Measurements from ENCODE around the gene MGMT.
A peak's percentile ranks its signal among the peaks of the same experiment; 100 is the strongest.

MGMT gene

DNA sequence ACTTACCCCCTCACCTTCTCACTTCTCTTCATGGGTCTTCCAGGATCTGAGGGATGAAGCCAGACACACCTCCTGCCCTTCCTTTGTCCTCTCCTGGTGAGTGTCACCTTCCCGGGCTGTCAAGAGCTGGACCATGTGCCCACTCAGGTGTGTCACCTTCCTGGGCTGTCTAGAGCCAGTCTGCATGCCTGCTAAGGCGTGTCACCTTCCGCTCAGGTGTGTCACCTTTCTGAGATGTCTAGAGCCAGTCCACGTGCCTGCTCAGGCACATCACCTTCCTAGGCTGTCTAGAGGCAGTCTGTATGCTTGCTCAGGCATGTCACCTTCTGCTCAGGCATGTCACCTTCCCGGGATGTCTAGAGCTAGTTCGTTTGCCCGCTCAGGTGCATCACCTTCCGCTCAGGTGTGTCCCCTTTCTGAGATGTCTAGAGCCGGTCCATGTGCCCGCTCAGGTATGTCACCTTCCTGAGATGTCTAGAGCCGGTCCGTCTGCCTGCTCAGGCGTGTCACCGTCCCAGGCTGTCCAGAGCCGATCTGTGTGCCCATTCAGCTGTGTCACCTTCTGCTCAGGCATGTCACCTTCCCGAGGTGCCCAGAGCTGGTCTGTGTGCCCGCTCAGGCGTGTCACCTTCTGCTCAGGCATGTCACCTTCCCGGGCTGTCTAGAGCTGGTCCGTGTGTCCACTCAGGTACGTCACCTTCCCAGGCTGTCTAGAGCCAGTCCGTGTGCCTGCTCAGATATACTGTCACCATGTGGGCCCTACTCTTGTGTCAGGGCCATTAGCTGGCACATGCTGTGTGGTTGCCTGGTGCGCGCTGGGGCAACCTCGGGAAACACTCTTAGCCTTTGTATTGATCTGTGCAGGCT lies 251.7 kb downstream of the MGMT start:
- Histone ChIP-seq H3K4me2 (ENCODE audit: insufficient read depth, low read length) (no peak overlapping the region), H3K4me1 (ENCODE audit: insufficient read depth, low read length) (0 out of 2 replicates have a peak, but pooled peaks cover 6% of the 10 kb centered on the region), H3K27me3 (ENCODE audit: insufficient read depth, low read length, poor library complexity) (no peaks in the 10 kb centered on the region), H3K9me3 (ENCODE audit: insufficient read depth, low read length, severe bottlenecking) (peaks cover 9% of the 10 kb centered on the region), H3K27ac (ENCODE audit: low read length) (no peak overlapping the region), H3K9ac (ENCODE audit: low read depth, low read length) (no peak overlapping the region), H3K4me3 (ENCODE audit: low read depth in 1 of 2, low read length in 2 of 2) (no peak overlapping the region), H4K20me1 (ENCODE audit: insufficient read depth, low read length) (no peaks in the 10 kb centered on the region), H3K36me3 (ENCODE audit: insufficient read depth, low read length) (peaks cover 13% of the 10 kb centered on the region), H2AFZ (ENCODE audit: low read depth, low read length) (no peak overlapping the region), H3K79me2 (ENCODE audit: insufficient read depth, low read length) (no peaks in the 10 kb centered on the region)
- ATAC-seq (ENCODE audit: insufficient read depth, low read depth): no peak
- DNase-seq: no peak
- TF ChIP-seq, protein P1, sequence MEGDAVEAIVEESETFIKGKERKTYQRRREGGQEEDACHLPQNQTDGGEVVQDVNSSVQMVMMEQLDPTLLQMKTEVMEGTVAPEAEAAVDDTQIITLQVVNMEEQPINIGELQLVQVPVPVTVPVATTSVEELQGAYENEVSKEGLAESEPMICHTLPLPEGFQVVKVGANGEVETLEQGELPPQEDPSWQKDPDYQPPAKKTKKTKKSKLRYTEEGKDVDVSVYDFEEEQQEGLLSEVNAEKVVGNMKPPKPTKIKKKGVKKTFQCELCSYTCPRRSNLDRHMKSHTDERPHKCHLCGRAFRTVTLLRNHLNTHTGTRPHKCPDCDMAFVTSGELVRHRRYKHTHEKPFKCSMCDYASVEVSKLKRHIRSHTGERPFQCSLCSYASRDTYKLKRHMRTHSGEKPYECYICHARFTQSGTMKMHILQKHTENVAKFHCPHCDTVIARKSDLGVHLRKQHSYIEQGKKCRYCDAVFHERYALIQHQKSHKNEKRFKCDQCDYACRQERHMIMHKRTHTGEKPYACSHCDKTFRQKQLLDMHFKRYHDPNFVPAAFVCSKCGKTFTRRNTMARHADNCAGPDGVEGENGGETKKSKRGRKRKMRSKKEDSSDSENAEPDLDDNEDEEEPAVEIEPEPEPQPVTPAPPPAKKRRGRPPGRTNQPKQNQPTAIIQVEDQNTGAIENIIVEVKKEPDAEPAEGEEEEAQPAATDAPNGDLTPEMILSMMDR (IDR thresholded peaks at IDR 0.05; ENCODE audit: borderline replicate concordance, extremely low read depth, low read length, poor library complexity, severe bottlenecking): no peak
- no peak for TF ChIP-seq EZH2 (IDR thresholded peaks at IDR 0.05; ENCODE audit: borderline replicate concordance, low read depth, low read length, severe bottlenecking)

GRCh38 chr10:129719415-129719739 lies 252.3 kb downstream of the MGMT start:
- Histone ChIP-seq H3K9ac (ENCODE audit: low read depth, low read length) (no peak overlapping the region), H3K36me3 (ENCODE audit: insufficient read depth, low read length) (peaks cover 13% of the 10 kb centered on the region), H3K79me2 (ENCODE audit: insufficient read depth, low read length) (no peaks in the 10 kb centered on the region), H2AFZ (ENCODE audit: low read depth, low read length) (no peak overlapping the region), H3K27me3 (ENCODE audit: insufficient read depth, low read length, poor library complexity) (no peaks in the 10 kb centered on the region), H3K27ac (ENCODE audit: low read length) (no peak overlapping the region), H3K9me3 (ENCODE audit: insufficient read depth, low read length, severe bottlenecking) (peaks cover 9% of the 10 kb centered on the region), H3K4me3 (ENCODE audit: low read depth in 1 of 2, low read length in 2 of 2) (no peak overlapping the region), H4K20me1 (ENCODE audit: insufficient read depth, low read length) (no peaks in the 10 kb centered on the region), H3K4me2 (ENCODE audit: insufficient read depth, low read length) (no peak overlapping the region), H3K4me1 (ENCODE audit: insufficient read depth, low read length) (0 out of 2 replicates have a peak, but pooled peaks cover 6% of the 10 kb centered on the region)
- DNase-seq (no peak), ATAC-seq (ENCODE audit: insufficient read depth, low read depth) (no peak)
- TF ChIP-seq, protein P1 (IDR thresholded peaks at IDR 0.05; ENCODE audit: borderline replicate concordance, extremely low read depth, low read length, poor library complexity, severe bottlenecking): no peak
- TF ChIP-seq EZH2 (IDR thresholded peaks at IDR 0.05; ENCODE audit: borderline replicate concordance, low read depth, low read length, severe bottlenecking): no peak

GRCh38 chr10:129719889-129720590 lies 253.0 kb downstream of the MGMT start:
- no peak for DNase-seq
- Histone ChIP-seq H3K4me1 (ENCODE audit: insufficient read depth, low read length) (0 out of 2 replicates have a peak, but pooled peaks cover 6% of the 10 kb centered on the region), H3K4me3 (ENCODE audit: low read depth in 1 of 2, low read length in 2 of 2) (no peak overlapping the region), H4K20me1 (ENCODE audit: insufficient read depth, low read length) (no peaks in the 10 kb centered on the region), H3K9me3 (ENCODE audit: insufficient read depth, low read length, severe bottlenecking) (peaks cover 9% of the 10 kb centered on the region), H3K27me3 (ENCODE audit: insufficient read depth, low read length, poor library complexity) (no peaks in the 10 kb centered on the region), H3K36me3 (ENCODE audit: insufficient read depth, low read length) (peaks cover 18% of the 10 kb centered on the region), H3K79me2 (ENCODE audit: insufficient read depth, low read length) (no peaks in the 10 kb centered on the region), H3K27ac (ENCODE audit: low read length) (no peak overlapping the region), H3K4me2 (ENCODE audit: insufficient read depth, low read length) (no peak overlapping the region), H2AFZ (ENCODE audit: low read depth, low read length) (no peak overlapping the region), H3K9ac (ENCODE audit: low read depth, low read length) (no peak overlapping the region)
- TF ChIP-seq, protein P1 (IDR thresholded peaks at IDR 0.05; ENCODE audit: borderline replicate concordance, extremely low read depth, low read length, poor library complexity, severe bottlenecking): no peak
- no peak for TF ChIP-seq EZH2 (IDR thresholded peaks at IDR 0.05; ENCODE audit: borderline replicate concordance, low read depth, low read length, severe bottlenecking)
- ATAC-seq (ENCODE audit: insufficient read depth, low read depth): peak; percentile 31; the same call in 1 of the 3 replicates
